ENCODE measurements around the gene MSANTD2. TPM values are rescaled to one million over a fixed set of nuclear protein-coding genes. Genes with fewer than 3 reads are reported as not detected.

The MSANTD2 gene
- total RNA-seq, 1 donor from 2014 or later, result 18.7 TPM

DNA sequence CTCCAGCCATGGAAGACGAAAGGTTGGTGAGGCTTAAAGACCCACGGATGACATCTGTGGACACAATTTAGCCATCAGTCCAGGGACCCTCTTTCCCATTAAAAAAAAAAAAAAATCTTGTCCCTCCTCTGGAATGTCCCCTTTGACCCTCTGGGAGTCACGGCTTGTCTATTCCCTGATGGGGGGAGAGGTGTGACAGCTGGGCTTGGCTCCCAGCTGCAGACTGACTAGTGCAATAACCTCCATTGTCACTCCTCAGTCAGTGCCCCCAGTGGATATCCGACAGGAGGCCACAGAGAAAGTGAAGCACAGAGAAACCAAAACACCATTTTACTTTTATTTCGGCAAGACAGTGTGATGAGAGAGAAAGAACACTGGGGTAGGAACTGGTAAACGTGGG is 45.5 kb downstream of the MSANTD2 start:
- H3K27ac ChIP-seq (ENCODE audit: low read depth, low read length), result no peak overlapping the region
- peaks cover 57% of the 10 kb centered on the region for H3K27me3 Mint-ChIP-seq (ENCODE audit: low read depth, unreplicated experiment)
- no peak for TF ChIP-seq CTCF (IDR thresholded peaks at IDR 0.05; ENCODE audit: insufficient read depth, low read depth, low read length)
- TF ChIP-seq EZH2 (IDR thresholded peaks at IDR 0.05; ENCODE audit: insufficient read depth, low read length), result no peak
- H4K20me1 ChIP-seq (ENCODE audit: insufficient read depth, low read length), result no peaks in the 10 kb centered on the region
- H3K36me3 Mint-ChIP-seq (ENCODE audit: low read depth, unreplicated experiment), result peaks cover 3% of the 10 kb centered on the region
- H3K79me2 ChIP-seq (ENCODE audit: insufficient read depth, low read length), result no peaks in the 10 kb centered on the region
- FAIRE-seq (no peak), DNase-seq (ENCODE audit: low read depth) (no peak)
- peaks cover 13% of the 10 kb centered on the region for H3K4me1 Mint-ChIP-seq (ENCODE audit: low read depth, unreplicated experiment)
- H3K9ac ChIP-seq (ENCODE audit: low read length), result no peak overlapping the region
- no peak overlapping the region for H3K4me3 ChIP-seq (ENCODE audit: insufficient read depth, low read depth, low read length)
- peaks cover 16% of the 10 kb centered on the region for H3K4me1 ChIP-seq (ENCODE audit: insufficient read depth, low read length)
- H2AFZ ChIP-seq (ENCODE audit: low read depth, low read length), result no peak overlapping the region
- no peaks in the 10 kb centered on the region for H3K36me3 ChIP-seq (ENCODE audit: insufficient read depth, low read length)
- H3K27ac Mint-ChIP-seq (ENCODE audit: unreplicated experiment), result no peak overlapping the region
- H3K4me2 ChIP-seq (ENCODE audit: low read length), result peak overlapping the region; percentile 47
- H3K4me3 Mint-ChIP-seq (ENCODE audit: unreplicated experiment), result no peak overlapping the region
- H3K27me3 ChIP-seq (ENCODE audit: insufficient read depth, low read length), result peaks cover 22% of the 10 kb centered on the region
- no peaks in the 10 kb centered on the region for H3K9me3 ChIP-seq (ENCODE audit: insufficient read depth, low read depth, low read length)
- no peaks in the 10 kb centered on the region for H3K9me3 Mint-ChIP-seq (ENCODE audit: unreplicated experiment)

DNA sequence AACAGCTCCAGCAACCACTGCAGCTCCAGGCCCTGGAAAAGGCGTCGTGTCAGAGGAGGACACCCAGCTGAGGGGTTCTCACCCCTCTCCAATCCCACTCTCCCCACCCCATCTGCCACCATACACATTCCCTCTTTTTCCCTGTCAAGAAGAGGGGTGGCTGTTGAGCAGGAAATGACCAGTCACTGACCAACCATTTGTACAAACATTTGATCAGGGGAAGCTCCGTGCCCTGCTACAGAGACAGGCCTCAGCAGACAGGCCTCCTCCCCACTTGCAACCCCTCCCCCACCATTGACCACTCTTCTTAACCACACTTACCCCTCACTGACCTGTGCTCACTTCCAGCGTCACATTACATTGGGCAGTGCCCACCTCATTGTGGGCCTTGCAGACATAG is 45.9 kb downstream of the MSANTD2 start:
- Histone ChIP-seq H3K4me1 (ENCODE audit: insufficient read depth, low read length) (peaks cover 18% of the 10 kb centered on the region), H3K9me3 (ENCODE audit: insufficient read depth, low read depth, low read length) (no peaks in the 10 kb centered on the region), H3K36me3 (ENCODE audit: insufficient read depth, low read length) (no peaks in the 10 kb centered on the region), H4K20me1 (ENCODE audit: insufficient read depth, low read length) (no peaks in the 10 kb centered on the region), H3K79me2 (ENCODE audit: insufficient read depth, low read length) (no peaks in the 10 kb centered on the region), H3K4me2 (ENCODE audit: low read length) (peak overlapping the region; percentile 47), H3K27ac (ENCODE audit: low read depth, low read length) (no peak overlapping the region), H3K9ac (ENCODE audit: low read length) (no peak overlapping the region), H3K4me3 (ENCODE audit: insufficient read depth, low read depth, low read length) (no peak overlapping the region), H3K27me3 (ENCODE audit: insufficient read depth, low read length) (peaks cover 20% of the 10 kb centered on the region), H2AFZ (ENCODE audit: low read depth, low read length) (no peak overlapping the region)
- peaks cover 3% of the 10 kb centered on the region for H3K36me3 Mint-ChIP-seq (ENCODE audit: low read depth, unreplicated experiment)
- FAIRE-seq, result no peak
- peaks cover 13% of the 10 kb centered on the region for H3K4me1 Mint-ChIP-seq (ENCODE audit: low read depth, unreplicated experiment)
- H3K9me3 Mint-ChIP-seq (ENCODE audit: unreplicated experiment), result no peaks in the 10 kb centered on the region
- DNase-seq (ENCODE audit: low read depth), result no peak
- H3K27me3 Mint-ChIP-seq (ENCODE audit: low read depth, unreplicated experiment), result peaks cover 60% of the 10 kb centered on the region
- no peak overlapping the region for H3K4me3 Mint-ChIP-seq (ENCODE audit: unreplicated experiment)
- TF ChIP-seq EZH2 (IDR thresholded peaks at IDR 0.05; ENCODE audit: insufficient read depth, low read length), result no peak
- TF ChIP-seq CTCF (IDR thresholded peaks at IDR 0.05; ENCODE audit: insufficient read depth, low read depth, low read length), result no peak
- H3K27ac Mint-ChIP-seq (ENCODE audit: unreplicated experiment), result no peak overlapping the region

DNA sequence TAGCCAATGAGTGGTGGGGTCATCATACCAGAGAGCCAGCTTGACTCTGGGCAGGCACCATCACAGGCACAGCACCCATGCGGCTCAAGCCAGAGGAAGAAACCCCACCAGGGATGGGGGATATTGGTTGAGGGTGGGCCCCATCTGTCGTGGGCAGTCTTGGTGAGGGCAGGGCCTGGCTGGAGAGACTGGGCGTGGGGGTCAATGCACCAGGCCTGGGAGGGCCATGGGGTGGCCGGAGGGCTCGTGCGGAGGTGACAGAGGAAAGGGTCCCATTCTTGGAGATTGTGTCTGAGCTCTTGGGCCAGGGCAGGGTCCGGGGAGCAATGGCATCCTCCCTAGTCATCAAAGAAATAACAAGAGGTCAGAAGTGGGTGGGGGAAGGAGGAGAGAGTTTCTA is 46.6 kb downstream of the MSANTD2 start:
- H3K36me3 Mint-ChIP-seq (ENCODE audit: low read depth, unreplicated experiment), result peaks cover 3% of the 10 kb centered on the region
- no peak for FAIRE-seq
- H3K27me3 ChIP-seq (ENCODE audit: insufficient read depth, low read length), result peaks cover 14% of the 10 kb centered on the region

More for the DNA sequence above, 46.6 kb downstream of the MSANTD2 start:
- Mint-ChIP-seq H3K9me3 (ENCODE audit: unreplicated experiment) (no peaks in the 10 kb centered on the region), H3K4me1 (ENCODE audit: low read depth, unreplicated experiment) (peaks cover 15% of the 10 kb centered on the region), H3K27ac (ENCODE audit: unreplicated experiment) (no peak overlapping the region), H3K27me3 (ENCODE audit: low read depth, unreplicated experiment) (peaks cover 58% of the 10 kb centered on the region), H3K4me3 (ENCODE audit: unreplicated experiment) (no peak overlapping the region)
- Histone ChIP-seq H3K27ac (ENCODE audit: low read depth, low read length) (no peak overlapping the region), H3K4me2 (ENCODE audit: low read length) (no peak overlapping the region), H3K79me2 (ENCODE audit: insufficient read depth, low read length) (no peaks in the 10 kb centered on the region), H3K36me3 (ENCODE audit: insufficient read depth, low read length) (no peaks in the 10 kb centered on the region), H3K4me1 (ENCODE audit: insufficient read depth, low read length) (peaks cover 23% of the 10 kb centered on the region), H3K9me3 (ENCODE audit: insufficient read depth, low read depth, low read length) (no peaks in the 10 kb centered on the region), H3K4me3 (ENCODE audit: insufficient read depth, low read depth, low read length) (no peak overlapping the region), H3K9ac (ENCODE audit: low read length) (no peak overlapping the region), H4K20me1 (ENCODE audit: insufficient read depth, low read length) (no peaks in the 10 kb centered on the region), H2AFZ (ENCODE audit: low read depth, low read length) (no peak overlapping the region)
- TF ChIP-seq CTCF (IDR thresholded peaks at IDR 0.05; ENCODE audit: insufficient read depth, low read depth, low read length) (no peak), EZH2 (IDR thresholded peaks at IDR 0.05; ENCODE audit: insufficient read depth, low read length) (no peak)
- no peak for DNase-seq (ENCODE audit: low read depth)
